NCI-H146 treated with DMSO at 0.1 percent for 48 hours (cell line): ENCODE results near the gene S100A8.

Experiments
- DNase-seq: peaks from one replicate; lab custom pipeline; 2025; ENCODE audit not compliant: unreplicated experiment; lab: John Stamatoyannopoulos, UW

The S100A8 gene

DNA sequence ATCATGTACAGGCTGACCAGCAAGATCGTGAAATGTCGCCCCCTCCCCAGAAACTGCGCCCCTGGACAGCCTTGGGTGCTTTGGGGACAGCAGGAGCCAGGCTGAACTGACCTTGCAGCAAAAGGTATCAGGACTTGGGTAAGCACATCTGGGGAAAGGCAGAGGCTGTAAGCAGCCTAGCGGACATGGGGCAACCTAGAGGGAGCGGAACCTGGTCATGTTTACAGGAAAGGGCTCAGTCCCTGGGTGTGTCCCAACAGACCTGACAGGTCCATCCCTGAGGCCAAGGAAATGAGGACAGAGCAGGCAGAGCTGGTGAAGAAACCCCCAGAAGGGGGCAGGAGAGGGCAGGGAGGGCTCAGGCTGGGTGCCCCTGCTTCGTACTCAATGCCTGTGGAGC, 3.1 kb upstream of the S100A8 start:
- DNase-seq: no peak

DNA sequence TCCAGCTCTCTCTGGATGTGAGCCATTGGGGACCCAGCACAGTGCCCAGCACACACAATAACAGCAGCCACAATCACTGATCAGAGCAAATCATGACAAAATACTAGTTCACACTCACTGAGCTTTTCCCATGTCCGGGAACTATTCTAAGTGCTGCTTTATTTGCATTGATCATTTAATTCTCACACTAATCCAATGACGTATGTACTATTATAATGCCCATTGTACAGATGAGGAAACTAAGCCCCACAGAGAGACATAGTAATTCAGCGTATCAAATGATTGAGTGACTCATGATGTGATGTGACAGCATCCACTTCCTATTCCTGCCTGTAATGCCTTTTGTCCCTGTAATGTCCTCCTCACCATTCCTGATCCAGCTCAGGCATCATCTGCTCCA, 1.9 kb upstream of the S100A8 start:
- no peak for DNase-seq

DNA sequence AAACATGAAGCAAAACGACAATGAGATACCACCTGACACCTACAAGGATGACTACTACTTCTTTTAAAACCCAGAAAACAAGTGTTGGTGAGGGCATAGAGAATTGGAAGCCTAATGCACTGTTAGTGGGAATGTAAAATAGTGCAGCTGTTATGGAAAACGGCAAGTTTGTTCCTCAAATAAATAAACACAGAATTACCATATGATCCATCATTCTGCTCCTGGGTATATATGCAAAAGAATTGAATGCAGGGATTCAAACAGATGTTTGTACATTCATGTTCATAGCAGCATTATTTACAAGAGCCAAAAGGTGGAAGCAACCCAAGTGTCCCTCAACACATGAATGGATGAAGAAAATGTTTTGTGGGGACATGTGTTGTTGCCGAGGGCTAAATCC, 1.4 kb upstream of the S100A8 start:
- no peak for DNase-seq

DNA sequence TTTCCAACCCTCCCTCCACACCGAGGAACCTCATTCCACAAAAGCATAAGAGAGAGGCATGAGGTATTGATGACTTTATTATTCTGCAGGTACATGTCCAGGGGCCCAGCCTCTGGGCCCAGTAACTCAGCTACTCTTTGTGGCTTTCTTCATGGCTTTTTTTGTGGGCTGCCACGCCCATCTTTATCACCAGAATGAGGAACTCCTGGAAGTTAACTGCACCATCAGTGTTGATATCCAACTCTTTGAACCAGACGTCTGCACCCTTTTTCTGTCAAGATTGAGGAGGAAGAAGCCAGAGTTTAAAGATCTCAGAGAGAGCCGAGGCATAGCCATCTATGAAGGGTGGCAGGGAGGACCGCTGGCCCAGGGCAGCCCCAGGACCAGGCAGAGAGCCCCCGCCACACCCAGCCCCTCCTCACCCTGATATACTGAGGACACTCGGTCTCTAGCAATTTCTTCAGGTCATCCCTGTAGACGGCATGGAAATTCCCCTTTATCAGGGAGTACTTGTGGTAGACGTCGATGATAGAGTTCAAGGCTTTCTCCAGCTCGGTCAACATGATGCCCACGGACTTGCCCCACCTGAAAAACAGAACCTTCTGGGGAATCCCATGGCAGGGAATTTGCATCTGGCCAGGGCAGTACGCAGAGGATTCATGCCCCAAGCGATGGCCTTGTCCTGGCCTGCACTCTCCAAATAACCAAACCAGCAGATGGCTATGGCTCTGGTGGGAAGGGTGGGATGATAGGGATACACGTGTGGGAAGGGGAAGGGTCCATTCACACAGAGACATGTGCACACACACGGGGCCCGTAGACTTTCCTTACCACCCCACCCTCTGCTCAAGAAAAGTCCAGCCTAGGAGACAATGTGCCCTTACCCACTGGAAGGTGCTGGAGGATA, 647 bp downstream of the S100A8 start:
- no peak for DNase-seq

- no peak for DNase-seq
These were observed 1.5 kb downstream of the S100A8 start for GRCh38 chr1:153389401-153389800.

- DNase-seq: no peak
These were observed 3.1 kb downstream of the S100A8 start for GRCh38 chr1:153387785-153388184.

DNA sequence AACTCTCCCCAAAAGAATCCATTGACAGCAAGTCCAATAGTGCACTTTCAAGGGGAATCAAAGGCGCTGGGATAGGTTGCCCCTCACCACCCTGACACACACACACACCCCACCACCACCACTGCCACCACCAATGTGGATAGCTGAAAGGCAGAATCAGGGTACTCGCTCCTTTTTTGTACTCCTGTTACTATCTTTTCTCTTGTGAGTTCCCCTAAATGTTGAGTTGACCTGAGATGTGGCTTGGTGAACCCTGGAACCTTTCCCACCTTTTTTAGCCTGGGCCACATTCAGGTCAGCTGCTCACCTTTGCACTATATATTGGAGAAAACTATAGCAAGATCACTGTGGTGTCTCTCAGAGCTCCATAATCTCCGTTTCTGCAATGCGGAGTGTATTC, 3.9 kb downstream of the S100A8 start:
- DNase-seq: no peak

DNA sequence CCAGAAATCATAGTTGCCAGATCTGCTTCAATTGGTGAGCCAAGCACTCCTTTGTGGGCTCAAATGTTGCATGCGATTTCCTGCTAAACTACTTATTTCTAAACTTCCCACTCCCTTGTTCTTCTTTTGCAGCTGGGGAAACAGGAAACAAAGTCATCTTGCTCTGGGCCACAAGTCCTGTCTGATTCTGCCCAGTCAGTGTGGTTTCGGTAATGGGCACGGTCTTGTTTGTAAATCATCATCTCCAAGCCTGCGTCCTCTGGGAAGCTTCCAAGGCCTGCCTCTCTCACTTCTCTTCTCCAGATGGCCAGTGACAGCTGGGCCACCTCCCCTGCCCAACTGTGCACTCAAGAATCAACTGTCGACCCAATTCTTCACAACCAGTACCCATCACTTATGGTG, 4.4 kb downstream of the S100A8 start:
- DNase-seq: no peak

DNA sequence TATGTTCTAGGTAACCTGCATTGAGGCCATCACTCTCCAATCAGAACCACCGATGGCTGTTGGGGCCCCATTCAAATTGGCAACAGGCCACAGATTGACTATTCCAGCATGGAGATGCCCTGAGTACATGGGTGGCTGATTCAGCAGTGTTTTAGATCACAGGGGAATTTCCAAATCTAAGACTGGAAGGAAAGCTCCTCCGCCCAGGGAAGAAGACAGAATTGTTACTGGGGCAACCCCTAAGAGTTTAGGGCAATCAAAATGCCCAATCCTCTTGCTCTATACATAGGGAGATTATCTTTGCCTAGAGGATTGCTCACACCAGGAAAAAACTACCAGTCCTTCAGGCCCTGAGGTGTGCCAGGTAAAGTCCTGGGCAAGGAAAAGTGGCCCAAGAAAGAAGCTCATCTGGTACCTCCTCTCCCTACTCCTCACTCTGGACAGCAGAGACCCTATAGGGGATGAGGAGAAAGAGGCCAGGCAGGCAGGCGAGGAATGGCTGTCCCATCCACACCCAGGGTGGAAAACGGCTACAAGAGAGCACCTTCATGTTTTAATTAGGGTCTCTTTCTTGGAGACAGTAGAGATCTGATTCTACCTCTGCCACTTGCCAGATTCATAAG, 5.8 kb downstream of the S100A8 start:
- DNase-seq: no peak

DNA sequence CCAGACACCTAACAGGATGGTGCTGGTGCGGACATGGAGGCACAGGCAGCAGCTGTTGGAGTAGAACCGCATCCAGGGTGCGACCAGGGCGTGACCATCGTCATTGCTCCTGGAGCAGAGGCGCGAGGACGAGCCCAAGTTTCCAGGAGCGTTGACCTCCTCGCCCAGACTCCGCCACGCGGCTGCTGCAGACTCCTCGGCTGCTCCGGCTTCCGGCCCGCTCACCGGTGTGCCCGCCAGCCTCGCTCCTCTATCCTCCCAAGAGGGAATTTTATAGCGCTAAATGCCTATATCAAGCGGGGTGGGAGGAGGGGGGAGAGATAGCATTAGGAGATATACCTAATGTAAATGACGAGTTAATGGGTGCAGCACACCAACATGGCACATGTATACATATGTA, 10.2 kb downstream of the S100A8 start:
- no peak for DNase-seq

- no peak for DNase-seq
These were observed 11.3 kb downstream of the S100A8 start for GRCh38 chr1:153379591-153379990.

DNA sequence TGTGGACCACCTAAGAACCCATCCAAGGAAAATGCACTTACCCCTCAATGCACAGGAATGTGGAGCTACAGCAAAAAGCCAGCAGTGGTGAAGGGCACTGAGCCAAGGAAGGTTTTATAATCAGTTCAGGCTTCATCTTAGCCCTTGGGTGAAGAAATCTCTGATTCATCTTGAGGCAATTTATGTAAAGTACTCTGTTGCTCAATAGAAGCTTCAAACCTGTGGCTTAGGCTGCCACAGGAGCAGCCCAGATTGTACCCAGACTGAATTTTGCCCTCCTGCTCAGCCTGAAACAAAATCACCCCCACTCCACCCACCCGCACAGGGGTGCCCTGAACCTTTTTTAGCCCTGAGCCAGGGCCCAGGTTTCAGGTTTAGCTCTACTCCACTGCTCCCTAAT, 15.4 kb downstream of the S100A8 start, which contains the start of gene S100A12:
Gene S100A12, minus strand, starts transcription at position 111 of the 400 bp plus-strand sequence. CDS start 1,029 bp downstream, outside the sequence.
- DNase-seq: no peak

GRCh38 chr1:153374071-153374470, 16.8 kb downstream of the S100A8 start:
- DNase-seq: no peak

GRCh38 chr1:153372571-153372970, 18.3 kb downstream of the S100A8 start:
- no peak for DNase-seq

DNA sequence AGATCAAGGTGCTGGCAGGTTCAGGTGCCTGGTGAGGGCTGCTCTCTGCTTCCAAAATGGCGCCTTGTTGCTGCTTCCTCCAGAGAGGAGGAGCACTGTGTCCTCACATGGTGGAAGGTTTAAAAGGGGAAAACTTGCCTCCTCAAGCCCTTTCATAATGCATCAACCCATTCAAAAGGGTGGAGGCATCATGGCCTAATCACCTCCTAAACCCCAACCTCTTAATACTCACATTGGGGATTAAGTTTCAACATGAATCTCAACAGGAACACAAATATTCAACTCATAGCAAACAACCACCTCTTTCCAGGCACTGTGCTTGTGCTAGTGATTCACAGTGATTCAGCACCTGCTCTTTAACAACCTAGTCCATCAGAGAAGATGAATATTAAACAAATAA, 19.6 kb downstream of the S100A8 start:
- DNase-seq: no peak

GRCh38 chr1:153370146-153370545, 20.7 kb downstream of the S100A8 start:
- DNase-seq: no peak

DNA sequence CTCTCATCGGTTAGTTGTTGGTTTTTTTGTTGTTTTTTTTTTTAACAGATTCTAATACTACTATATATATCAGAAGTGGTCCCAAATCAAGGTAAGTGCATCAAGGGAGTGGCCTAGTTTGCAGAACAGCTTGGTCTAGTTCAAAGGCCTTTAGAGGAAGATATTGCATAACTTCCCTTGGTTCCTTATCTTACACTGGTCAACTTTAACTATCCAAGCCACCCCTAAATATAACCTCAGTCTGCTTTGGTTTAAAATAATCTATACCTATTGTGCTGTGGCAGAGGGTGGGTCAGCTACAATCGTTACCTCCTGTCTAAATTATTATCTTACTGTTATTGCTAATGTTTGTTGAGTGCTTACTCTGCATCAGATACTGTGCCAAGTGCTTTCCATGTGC, 22.4 kb downstream of the S100A8 start:
- no peak for DNase-seq

DNA sequence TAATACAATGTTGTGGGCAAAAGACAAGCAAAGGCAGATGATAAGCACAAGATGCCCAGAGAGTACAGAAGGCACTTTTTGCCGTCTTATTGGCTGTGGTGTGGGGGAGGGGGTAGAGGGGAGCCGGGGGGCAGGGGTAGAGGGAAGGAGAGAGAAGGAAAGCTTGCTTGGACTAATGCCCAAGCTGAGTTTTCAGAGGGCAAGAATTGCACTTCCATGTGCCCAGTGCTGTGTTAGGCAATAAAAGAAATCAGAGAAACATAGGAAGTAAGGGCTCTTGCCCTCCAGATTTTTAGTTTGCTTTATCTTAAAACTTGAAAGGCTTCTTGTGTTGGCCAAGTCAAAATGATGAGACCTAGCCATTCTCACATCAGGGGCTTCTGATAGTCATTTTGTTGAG, 23.8 kb downstream of the S100A8 start:
- no peak for DNase-seq

- DNase-seq: no peak
These were observed 24.6 kb downstream of the S100A8 start for GRCh38 chr1:153366261-153366660.

DNA sequence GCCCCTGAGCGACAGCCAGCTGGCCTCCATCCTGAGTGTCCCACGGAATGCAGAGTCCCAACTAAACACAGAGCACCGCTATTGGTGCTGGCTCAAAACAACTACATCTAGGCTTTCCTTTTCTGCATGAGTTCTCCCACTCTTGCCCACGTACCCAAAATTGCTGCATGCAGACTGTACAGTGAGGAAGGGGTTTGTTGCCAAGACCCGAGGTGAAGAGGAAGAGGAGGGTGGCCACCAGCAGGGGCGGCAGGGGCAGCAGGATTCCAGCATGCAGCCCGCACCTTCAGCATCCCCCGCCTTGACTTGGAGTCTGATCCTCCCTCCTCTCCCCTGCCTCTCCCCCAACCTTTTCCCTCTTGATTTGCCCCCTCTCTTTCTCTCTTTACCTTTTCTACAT, 25.2 kb downstream of the S100A8 start:
- no peak for DNase-seq

DNA sequence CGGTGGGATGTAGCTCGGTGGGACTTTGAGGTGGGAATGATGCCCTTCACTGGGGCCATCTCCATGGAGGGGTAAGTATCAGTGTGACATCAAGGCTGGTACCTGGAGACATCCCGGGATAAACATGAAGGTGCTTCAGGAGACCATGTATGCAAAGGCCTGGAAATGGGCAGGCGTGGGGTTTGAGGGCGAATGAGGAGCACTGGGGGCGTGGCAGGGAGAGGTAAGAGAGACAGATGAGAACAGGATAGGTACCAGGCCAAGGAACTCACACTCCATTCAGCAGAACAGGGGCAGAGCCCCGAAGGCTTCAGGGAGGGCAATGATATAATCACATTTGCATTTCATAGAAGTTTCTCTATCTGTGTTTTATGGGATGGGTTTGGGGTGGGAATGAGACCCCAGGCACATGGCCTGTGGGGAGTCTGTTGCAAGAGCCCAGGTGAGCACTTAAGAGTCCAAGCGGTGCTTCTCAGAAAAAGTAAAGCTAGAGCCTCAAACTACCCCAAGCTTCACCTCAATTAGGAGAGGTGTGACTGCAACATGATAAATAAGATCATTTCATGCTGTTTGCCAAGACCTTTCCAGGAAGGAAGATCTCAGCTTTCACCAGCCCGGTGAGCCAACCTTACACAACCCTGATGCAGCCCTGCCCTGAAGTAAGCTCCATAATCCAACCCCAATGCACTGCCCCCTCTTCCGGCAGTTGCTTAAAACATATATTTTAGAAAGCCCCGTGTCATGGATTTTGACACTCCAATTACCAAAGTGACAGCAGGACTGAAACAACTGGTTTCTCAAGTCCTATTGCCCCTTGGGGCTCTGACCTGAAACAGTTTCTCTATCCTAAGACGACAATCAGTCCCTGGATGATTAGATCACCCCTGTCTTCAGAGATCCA, 25.9 kb downstream of the S100A8 start:
- DNase-seq: no peak
